ENCODE data around the gene FOXE1.

- no peak for TF ChIP-seq NR2F2 (IDR thresholded peaks at IDR 0.05; ENCODE audit: borderline replicate concordance, low read depth)
- no peak for TF ChIP-seq SUZ12 (IDR thresholded peaks at IDR 0.05; ENCODE audit: low read depth, low read length)
- TF ChIP-seq MLLT10 (CRISPR knock-in tag; IDR thresholded peaks at IDR 0.05), result no peak
- TF ChIP-seq REST (IDR thresholded peaks at IDR 0.05; ENCODE audit: borderline replicate concordance in 1 of 2, low read depth in 1 of 2, low read length in 2 of 2), result no peak
- no peak for TF ChIP-seq POLR2AphosphoS2 (IDR thresholded peaks at IDR 0.05; ENCODE audit: low read depth, low read length)
- no peak for TF ChIP-seq RELA (CRISPR knock-in tag; IDR thresholded peaks at IDR 0.05)
- TF ChIP-seq ZNF614 (CRISPR knock-in tag; IDR thresholded peaks at IDR 0.05; ENCODE audit: borderline replicate concordance), result no peak
- TF ChIP-seq NFE2 (CRISPR knock-in tag; IDR thresholded peaks at IDR 0.05), result no peak
- TF ChIP-seq ZNF550 (CRISPR knock-in tag; IDR thresholded peaks at IDR 0.05; ENCODE audit: borderline replicate concordance), result no peak
- TF ChIP-seq MAFF (IDR thresholded peaks at IDR 0.05; ENCODE audit: low read depth, low read length), result no peak
- no peak for TF ChIP-seq MXD1 (CRISPR knock-in tag; IDR thresholded peaks at IDR 0.05)
- no peak for TF ChIP-seq ARNT (IDR thresholded peaks at IDR 0.05)
- no peak for TF ChIP-seq PREB (CRISPR knock-in tag; IDR thresholded peaks at IDR 0.05)
Observed at GRCh38 chr9:97905228-97905627, 52.2 kb downstream of the FOXE1 start.
